SK-N-SH (cell line): ENCODE results near the gene CKM. TPM values are rescaled to one million over a fixed set of nuclear protein-coding genes. Genes with fewer than 3 reads are reported as not detected.

ENCODE experiments used
- CTCF ChIA-PET: fragments of 300-600, 350-600 bp; formaldehyde crosslinking; extraction: SDS; loops from one replicate; lab custom pipeline; 2021; lab: Yijun Ruan, JAX
- POLR2A ChIA-PET: fragments of 350-600 bp; sonication (Branson Sonifier 250); formaldehyde crosslinking; extraction: SDS; loops from one replicate; lab custom pipeline; 2020; ENCODE audit warnings: antibody characterized with exemption, inconsistent platforms; lab: Yijun Ruan, JAX
- DNase-seq: peaks from one replicate; pipeline ENCODE4 v3.0.0; 2012
- H2AFZ ChIP-seq: fragments of 200-600 bp; sonication (generic); 2 replicates; pipeline ENCODE4 v1.8.1; 2016; ENCODE audit warnings: antibody characterized with exemption, mild to moderate bottlenecking, low read depth
- H3F3A ChIP-seq: fragments of 200-600 bp; sonication (generic); replicated peaks from 2 replicates; pipeline ENCODE3; 2016; ENCODE audit warnings: antibody characterized with exemption, mild to moderate bottlenecking; ENCODE audit not compliant: insufficient read depth
- H3K27ac ChIP-seq, 2 experiments: fragments of 200-500 bp in 1 of 2; fragments of 200-600 bp in 1 of 2; sonication (Bioruptor generic) in 1 of 2; sonication (generic), shearing (Covaris generic) in 1 of 2; 2 replicates each; pipeline versions ENCODE4 v1.5.1 to v1.6.1; 2014 to 2016; ENCODE audit warnings: low read depth in 2 of 2, inconsistent platforms in 1 of 2, low read length in 1 of 2, mild to moderate bottlenecking in 1 of 2, mixed read lengths in 1 of 2
- H3K27me3 ChIP-seq: fragments of 200-600 bp; sonication (generic), shearing (Covaris generic); 2 replicates; pipeline ENCODE4 v1.6.1; 2016; ENCODE audit warnings: mixed run types; ENCODE audit not compliant: insufficient read depth
- H3K36me3 ChIP-seq, 2 experiments: fragments of 200-500 bp in 1 of 2; fragments of 200-600 bp in 1 of 2; sonication (Bioruptor generic) in 1 of 2; sonication (generic) in 1 of 2; replicated peaks in 1 of 2; 2 replicates each; pipeline versions ENCODE3 to v1.5.1; 2014 to 2016; ENCODE audit warnings: low read length in 1 of 2, mild to moderate bottlenecking in 1 of 2; ENCODE audit not compliant: insufficient read depth in 2 of 2, control insufficient read depth in 1 of 2
- H3K4me1 ChIP-seq, 2 experiments: fragments of 200-500 bp in 1 of 2; fragments of 200-600 bp in 1 of 2; sonication (Bioruptor generic) in 1 of 2; sonication (generic), shearing (Covaris generic) in 1 of 2; 2 replicates each; pipeline versions ENCODE4 v1.5.1 to v1.6.1; 2014 to 2016; ENCODE audit warnings: low read depth in 1 of 2, low read length in 1 of 2, mixed run types in 1 of 2; ENCODE audit not compliant: insufficient read depth in 2 of 2, control insufficient read depth in 1 of 2
- H3K4me2 ChIP-seq: fragments of 200-600 bp; sonication (generic), shearing (Covaris generic); 2 replicates; pipeline ENCODE4 v1.6.1; 2017; ENCODE audit warnings: mixed run types
- H3K4me3 ChIP-seq, 2 experiments: fragments of 200-500 bp in 1 of 2; fragments of 200-600 bp in 1 of 2; sonication (Bioruptor generic) in 1 of 2; sonication (generic), shearing (Covaris generic) in 1 of 2; 2 replicates each; pipeline versions ENCODE4 v1.5.1 to v1.8.1; 2014 to 2016; ENCODE audit warnings: low read depth in 2 of 2, inconsistent platforms in 1 of 2, low read length in 1 of 2, mild to moderate bottlenecking in 1 of 2, mixed read lengths in 1 of 2, moderate library complexity in 1 of 2
- H3K79me2 ChIP-seq: fragments of 200-600 bp; sonication (generic); 2 replicates; pipeline ENCODE4 v1.8.1; 2017; ENCODE audit warnings: mild to moderate bottlenecking; ENCODE audit not compliant: insufficient read depth
- H3K9ac ChIP-seq: fragments of 200-600 bp; sonication (generic); 2 replicates; pipeline ENCODE4 v1.6.1; 2017; ENCODE audit warnings: mixed run types
- H3K9me2 ChIP-seq: fragments of 200-600 bp; sonication (generic); 2 replicates; pipeline ENCODE4 v1.6.1; 2017; ENCODE audit warnings: mixed run types
- H3K9me3 ChIP-seq: fragments of 200-600 bp; sonication (generic); 2 replicates; pipeline ENCODE4 v1.6.1; 2017; ENCODE audit warnings: mixed run types, mild to moderate bottlenecking, moderate library complexity
- H4K20me1 ChIP-seq: fragments of 200-600 bp; sonication (generic); 2 replicates; pipeline ENCODE4 v1.6.1; 2017; ENCODE audit warnings: mild to moderate bottlenecking, mixed run types; ENCODE audit not compliant: insufficient read depth
- CHD2 ChIP-seq: fragments of 150-350 bp; IDR thresholded peaks from 2 replicates; pipeline ENCODE4 v1.6.1; 2018; ENCODE audit warnings: low read length; ENCODE audit not compliant: partially characterized antibody
- EP300 ChIP-seq, 2 experiments: IDR thresholded peaks; 2 replicates each; pipeline versions ENCODE4 v1.4.0 to v1.6.1; 2012; ENCODE audit warnings: borderline replicate concordance in 1 of 2, low read depth in 1 of 2, low read length in 1 of 2
- FOSL2 ChIP-seq: IDR thresholded peaks from 2 replicates; pipeline ENCODE4 v1.4.0; 2012; ENCODE audit warnings: low read depth, mild to moderate bottlenecking, moderate library complexity, borderline replicate concordance
- JUND ChIP-seq: IDR thresholded peaks from 2 replicates; pipeline ENCODE4 v1.4.0; 2012
- MAX ChIP-seq: IDR thresholded peaks from 2 replicates; pipeline ENCODE4 v1.4.0; 2012; ENCODE audit warnings: low read depth
- MXI1 ChIP-seq: IDR thresholded peaks from 2 replicates; pipeline ENCODE4 v1.6.1; 2012; ENCODE audit warnings: mild to moderate bottlenecking, low read depth, low read length, improper control_type of control experiment
- NRF1 ChIP-seq: IDR thresholded peaks from 2 replicates; pipeline ENCODE4 v1.6.1; 2012; ENCODE audit warnings: low read depth, mild to moderate bottlenecking, low read length
- RAD21 ChIP-seq: IDR thresholded peaks from 2 replicates; pipeline ENCODE4 v1.6.1; 2012; ENCODE audit warnings: mild to moderate bottlenecking, low read length
- RCOR1 ChIP-seq: fragments of 150-350 bp; IDR thresholded peaks from 2 replicates; pipeline ENCODE4 v1.6.1; 2017; ENCODE audit warnings: antibody characterized with exemption, low read length
- RXRA ChIP-seq: IDR thresholded peaks from 2 replicates; pipeline ENCODE4 v1.4.0; 2012; ENCODE audit warnings: low read depth, mild to moderate bottlenecking, borderline replicate concordance
- SMC3 ChIP-seq: IDR thresholded peaks from 2 replicates; pipeline ENCODE4 v1.6.1; 2012; ENCODE audit warnings: low read depth, low read length, improper control_type of control experiment
- TAF1 ChIP-seq: IDR thresholded peaks from 2 replicates; pipeline ENCODE4 v1.6.1; 2012; ENCODE audit warnings: low read depth, mild to moderate bottlenecking, low read length, moderate library complexity, borderline replicate concordance
- TCF12 ChIP-seq: IDR thresholded peaks from 2 replicates; pipeline ENCODE4 v1.4.0; 2012
- TEAD4 ChIP-seq: IDR thresholded peaks from 2 replicates; pipeline ENCODE4 v1.4.0; 2012; ENCODE audit warnings: mild to moderate bottlenecking, borderline replicate concordance; ENCODE audit not compliant: insufficient read depth
- USF1 ChIP-seq: IDR thresholded peaks from 2 replicates; pipeline ENCODE4 v1.4.0; 2012; ENCODE audit warnings: low read depth, borderline replicate concordance
- USF2 ChIP-seq: fragments of 150-350 bp; IDR thresholded peaks from 2 replicates; pipeline ENCODE4 v1.6.1; 2017; ENCODE audit warnings: antibody characterized with exemption, low read length, low read depth, borderline replicate concordance
- ZBTB33 ChIP-seq: IDR thresholded peaks from 2 replicates; pipeline ENCODE4 v1.4.0; 2012; ENCODE audit warnings: low read depth, borderline replicate concordance
- WGBS: methylation state at CpG from one replicate; pipeline ENCODE4 v1.1.6; 2017; ENCODE audit warnings: low lambda C conversion rate; 5-methylcytosine and 5-hydroxymethylcytosine counted together
- polyA plus RNA-seq, 3 experiments: library from polyadenylated mRNA; depleted of rRNA; stranded (reverse); fragments of >200 nt; gene quantifications; 2 replicates each; pipeline ENCODE4 v1.2.3, GENCODE V29; 2012

Gene CKM
- polyA plus RNA-seq, 1 of the 3 experiments (the other 2 are of a cell fraction): 0.05 TPM

GRCh38 chr19:45350477-45351058, 27.9 kb upstream of the CKM start:
- Histone ChIP-seq H2AFZ (no peak overlapping the region), H3K4me2 (no peak overlapping the region), H3K9me2 (no peaks in the 10 kb centered on the region), H3K79me2 (no peaks in the 10 kb centered on the region), H3K9me3 (no peaks in the 10 kb centered on the region), H3K27ac (no peak overlapping the region), H3K27me3 (no peaks in the 10 kb centered on the region), H4K20me1 (no peaks in the 10 kb centered on the region), H3K4me3 (no peak overlapping the region), H3K4me1 (no peaks in the 10 kb centered on the region; a peak in 1 of 4 replicates), H3F3A (peaks cover 3% of the 10 kb centered on the region), H3K36me3 (peaks cover 4 to 45% of the 10 kb centered on the region in 2 experiments), H3K9ac (no peak overlapping the region)
- ChIA-PET POLR2A (no interaction called here), CTCF (interaction anchor here (5.1 kb wide), 1 partner anchor 12 kb away, joined by 30 read pairs; no protein-coding TSS in a partner anchor)
- 99% methylated on average over 14 of the region's 17 CpGs for WGBS
- TF ChIP-seq USF1: no peak
- no peak for TF ChIP-seq MXI1
- no peak for TF ChIP-seq SMC3
- TF ChIP-seq TAF1: no peak
- no peak for TF ChIP-seq CHD2
- TF ChIP-seq JUND: no peak
- TF ChIP-seq NRF1: no peak
- TF ChIP-seq MAX: no peak
- no peak for TF ChIP-seq RXRA
- no peak for TF ChIP-seq FOSL2
- TF ChIP-seq USF2: no peak
- no peak for TF ChIP-seq ZBTB33
- TF ChIP-seq TEAD4: no peak
- TF ChIP-seq TCF12: no peak
- TF ChIP-seq RCOR1: no peak
- TF ChIP-seq RAD21: no peak
- TF ChIP-seq EP300 (IDR thresholded peaks at IDR 0.05; ENCODE audit: borderline replicate concordance in 1 of 2, low read depth in 1 of 2, low read length in 1 of 2): no peak
- peak; percentile 32 for DNase-seq
